MM.1S (cell line): Measurements from ENCODE around the gene SMC1B.

ENCODE experiments used
- DNase-seq: peaks from one replicate; pipeline ENCODE4 v3.0.0-alpha.2; 2015
- H2AFZ ChIP-seq: fragments of 300-600 bp; sonication (generic); 2 replicates; pipeline ENCODE4 v1.6.0; 2016; ENCODE audit warnings: antibody characterized with exemption, low read length
- H3F3A ChIP-seq: fragments of 300-600 bp; sonication (generic); 2 replicates; pipeline ENCODE4 v1.6.1; 2016; ENCODE audit warnings: mild to moderate bottlenecking, antibody characterized with exemption, low read length, moderate library complexity, mixed read lengths; ENCODE audit not compliant: insufficient read depth
- H3K27ac ChIP-seq: fragments of 300-600 bp; sonication (generic); 2 replicates; pipeline ENCODE4 v1.5.1; 2016; ENCODE audit warnings: mild to moderate bottlenecking, low read length
- H3K27me3 ChIP-seq: fragments of 300-600 bp; sonication (generic); replicated peaks from 2 replicates; pipeline ENCODE4 v1.6.0; 2016; ENCODE audit warnings: low read length; ENCODE audit not compliant: insufficient read depth
- H3K36me3 ChIP-seq: fragments of 300-600 bp; sonication (generic); replicated peaks from 2 replicates; pipeline ENCODE4 v1.6.1; 2016; ENCODE audit warnings: mild to moderate bottlenecking, low read length, mixed read lengths; ENCODE audit not compliant: insufficient read depth
- H3K4me1 ChIP-seq: fragments of 300-600 bp; sonication (generic); 2 replicates; pipeline ENCODE4 v1.6.1; 2016; ENCODE audit warnings: low read length, mixed read lengths
- H3K4me2 ChIP-seq: fragments of 300-600 bp; sonication (generic); 2 replicates; pipeline ENCODE4 v1.6.0; 2016; ENCODE audit warnings: low read depth, low read length
- H3K4me3 ChIP-seq: fragments of 300-600 bp; sonication (generic); 2 replicates; pipeline ENCODE4 v1.5.1; 2016; ENCODE audit warnings: low read length, mixed read lengths
- H3K79me2 ChIP-seq: fragments of 300-600 bp; sonication (generic); 2 replicates; pipeline ENCODE4 v1.6.1; 2016; ENCODE audit warnings: mixed run types, low read length, mixed read lengths
- H3K9ac ChIP-seq: fragments of 300-600 bp; sonication (generic); 2 replicates; pipeline ENCODE4 v1.6.1; 2016; ENCODE audit warnings: low read length, mixed read lengths
- H3K9me2 ChIP-seq: fragments of 300-600 bp; sonication (generic); replicated peaks from 2 replicates; pipeline ENCODE4 v1.6.1; 2016; ENCODE audit warnings: mild to moderate bottlenecking, low read length, mixed read lengths; ENCODE audit not compliant: insufficient read depth
- H3K9me3 ChIP-seq: fragments of 300-600 bp; sonication (generic); replicated peaks from 2 replicates; pipeline ENCODE4 v1.6.1; 2016; ENCODE audit warnings: mild to moderate bottlenecking, low read length, mixed read lengths; ENCODE audit not compliant: insufficient read depth
- H4K20me1 ChIP-seq: fragments of 300-600 bp; sonication (generic); 2 replicates; pipeline ENCODE4 v1.6.1; 2016; ENCODE audit warnings: mild to moderate bottlenecking, low read length, moderate library complexity, mixed read lengths; ENCODE audit not compliant: insufficient read depth
- EZH2 ChIP-seq: fragments of 300-600 bp; sonication (generic); optimal IDR thresholded peaks from 2 replicates; pipeline ENCODE3; 2017; ENCODE audit warnings: low read depth, mild to moderate bottlenecking, antibody characterized with exemption, low read length, mixed read lengths
- EZH2phosphoT487 ChIP-seq: fragments of 300-600 bp; sonication (generic); IDR thresholded peaks from 2 replicates; pipeline ENCODE4 v1.6.1; 2018; ENCODE audit warnings: antibody characterized with exemption, low read length
- TF ChIP-seq, protein P1 (sequence below): fragments of 300-600 bp; sonication (generic); IDR thresholded peaks from 2 replicates; pipeline ENCODE4 v1.5.1; 2016; ENCODE audit warnings: antibody characterized with exemption, low read length, mixed read lengths

Gene SMC1B

DNA sequence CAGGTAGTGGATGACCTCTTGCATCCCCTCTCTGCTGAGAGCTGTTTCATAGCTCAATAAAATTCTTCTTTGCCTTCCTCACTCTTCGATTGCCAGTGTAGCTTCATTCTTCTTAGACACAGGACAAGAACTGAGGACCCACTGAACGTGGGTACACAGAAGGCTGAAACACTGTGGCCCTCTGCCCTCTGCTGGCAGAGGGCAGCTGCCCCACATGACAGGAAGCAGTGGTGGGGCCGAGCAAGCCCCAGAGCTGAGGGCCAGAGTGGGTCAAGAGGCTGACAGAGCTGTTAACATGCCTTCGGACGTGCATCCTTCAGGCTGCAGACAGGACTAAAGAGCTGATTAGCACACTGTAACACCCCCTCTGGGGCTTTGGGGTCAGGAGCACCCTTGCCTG lies 15.6 kb downstream of the SMC1B start:
- no peak overlapping the region for H2AFZ ChIP-seq
- H4K20me1 ChIP-seq: no peaks in the 10 kb centered on the region
- peak; percentile 10 for DNase-seq
- H3K4me2 ChIP-seq: no peak overlapping the region
- no peaks in the 10 kb centered on the region for H3F3A ChIP-seq
- H3K36me3 ChIP-seq: no peaks in the 10 kb centered on the region
- TF ChIP-seq, protein P1, sequence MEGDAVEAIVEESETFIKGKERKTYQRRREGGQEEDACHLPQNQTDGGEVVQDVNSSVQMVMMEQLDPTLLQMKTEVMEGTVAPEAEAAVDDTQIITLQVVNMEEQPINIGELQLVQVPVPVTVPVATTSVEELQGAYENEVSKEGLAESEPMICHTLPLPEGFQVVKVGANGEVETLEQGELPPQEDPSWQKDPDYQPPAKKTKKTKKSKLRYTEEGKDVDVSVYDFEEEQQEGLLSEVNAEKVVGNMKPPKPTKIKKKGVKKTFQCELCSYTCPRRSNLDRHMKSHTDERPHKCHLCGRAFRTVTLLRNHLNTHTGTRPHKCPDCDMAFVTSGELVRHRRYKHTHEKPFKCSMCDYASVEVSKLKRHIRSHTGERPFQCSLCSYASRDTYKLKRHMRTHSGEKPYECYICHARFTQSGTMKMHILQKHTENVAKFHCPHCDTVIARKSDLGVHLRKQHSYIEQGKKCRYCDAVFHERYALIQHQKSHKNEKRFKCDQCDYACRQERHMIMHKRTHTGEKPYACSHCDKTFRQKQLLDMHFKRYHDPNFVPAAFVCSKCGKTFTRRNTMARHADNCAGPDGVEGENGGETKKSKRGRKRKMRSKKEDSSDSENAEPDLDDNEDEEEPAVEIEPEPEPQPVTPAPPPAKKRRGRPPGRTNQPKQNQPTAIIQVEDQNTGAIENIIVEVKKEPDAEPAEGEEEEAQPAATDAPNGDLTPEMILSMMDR: peak; percentile 42
- TF ChIP-seq EZH2: no peak
- no peaks in the 10 kb centered on the region for H3K9me2 ChIP-seq
- no peak overlapping the region for H3K4me3 ChIP-seq
- H3K9ac ChIP-seq: no peak overlapping the region
- no peaks in the 10 kb centered on the region for H3K27me3 ChIP-seq
- no peak overlapping the region for H3K27ac ChIP-seq
- no peaks in the 10 kb centered on the region for H3K79me2 ChIP-seq
- no peaks in the 10 kb centered on the region for H3K4me1 ChIP-seq
- no peaks in the 10 kb centered on the region for H3K9me3 ChIP-seq

DNA sequence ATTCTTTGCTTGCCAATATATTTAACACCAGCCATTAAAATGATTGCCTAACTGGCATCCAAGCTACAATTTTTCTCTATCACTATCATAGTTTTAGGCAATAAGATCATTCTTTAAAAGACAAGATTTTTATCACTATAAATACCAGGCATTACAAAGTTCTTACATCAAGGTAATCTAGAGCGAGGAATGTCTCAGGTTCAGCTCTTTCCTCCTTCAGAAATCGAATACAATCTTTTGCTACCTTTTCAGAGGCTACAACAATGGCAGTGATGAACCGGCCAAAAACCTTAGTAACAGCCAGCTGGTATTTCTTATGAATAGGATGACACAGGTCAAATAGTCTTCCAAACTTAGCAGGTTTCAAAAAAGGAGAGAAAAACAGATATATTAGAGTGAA lies 23.9 kb downstream of the SMC1B start:
- Histone ChIP-seq H3K9ac (no peak overlapping the region), H4K20me1 (no peaks in the 10 kb centered on the region), H3K79me2 (no peaks in the 10 kb centered on the region), H3K9me2 (no peaks in the 10 kb centered on the region), H3K27me3 (no peaks in the 10 kb centered on the region), H3K4me2 (no peak overlapping the region), H3K4me1 (no peaks in the 10 kb centered on the region), H3F3A (no peaks in the 10 kb centered on the region), H2AFZ (no peak overlapping the region), H3K36me3 (no peaks in the 10 kb centered on the region), H3K4me3 (no peak overlapping the region), H3K9me3 (no peaks in the 10 kb centered on the region), H3K27ac (no peak overlapping the region)
- DNase-seq: no peak
- TF ChIP-seq EZH2phosphoT487 (no peak), EZH2 (no peak)
- TF ChIP-seq, protein P1: no peak

DNA sequence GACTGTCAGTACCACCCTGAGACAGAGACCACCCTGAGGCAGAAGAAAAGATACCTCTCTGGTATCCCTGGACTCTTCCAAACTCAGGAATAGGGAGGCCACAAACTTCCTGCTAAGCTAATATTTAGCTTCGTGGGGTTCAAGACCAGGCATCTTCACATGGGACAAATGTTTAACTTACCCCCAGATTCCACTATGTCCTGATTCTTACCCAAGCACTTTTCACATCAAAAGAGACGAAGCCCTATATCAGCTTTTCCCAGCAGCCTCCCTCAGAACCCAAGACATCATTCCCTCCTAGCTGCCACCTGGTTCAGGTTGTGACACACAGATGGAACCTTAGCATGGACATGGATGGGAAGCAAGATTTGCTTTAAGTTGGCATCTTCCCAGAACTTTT lies 32.1 kb downstream of the SMC1B start:
- no peaks in the 10 kb centered on the region for H4K20me1 ChIP-seq
- peaks cover 9% of the 10 kb centered on the region for H3K4me1 ChIP-seq
- no peaks in the 10 kb centered on the region for H3K9me2 ChIP-seq
- no peak overlapping the region for H3K9ac ChIP-seq
- no peak for TF ChIP-seq EZH2phosphoT487
- TF ChIP-seq, protein P1: no peak
- TF ChIP-seq EZH2: no peak
- H3K79me2 ChIP-seq: no peaks in the 10 kb centered on the region
- 0 out of 2 replicates have a peak, but pooled peaks cover under 1% of the 10 kb centered on the region for H3F3A ChIP-seq
- no peak for DNase-seq
- H3K27ac ChIP-seq: no peak overlapping the region
- H3K4me2 ChIP-seq: no peak overlapping the region
- no peaks in the 10 kb centered on the region for H3K9me3 ChIP-seq
- H3K36me3 ChIP-seq: no peaks in the 10 kb centered on the region
- no peak overlapping the region for H3K4me3 ChIP-seq
- no peaks in the 10 kb centered on the region for H3K27me3 ChIP-seq
- H2AFZ ChIP-seq: no peak overlapping the region
